GM23338 (cell line): Measurements from ENCODE around the gene RAB5IF. TPM values are rescaled to one million over a fixed set of nuclear protein-coding genes. Genes with fewer than 3 reads are reported as not detected.

Source experiments
- ATAC-seq: fragments of 200-7000 bp; cut with Tn5 transposase; 3 replicates; pipeline ENCODE4 v1.9.1; 2020
- DNase-seq: peaks from one replicate; pipeline ENCODE4 v3.0.0-alpha.2; 2015; ENCODE audit warnings: low spot score
- H2AFZ ChIP-seq: fragments of 200-600 bp; sonication (generic); 2 replicates; pipeline ENCODE4 v1.8.0; 2016; ENCODE audit warnings: antibody characterized with exemption, mild to moderate bottlenecking, moderate library complexity
- H3F3A ChIP-seq: fragments of 200-600 bp; sonication (generic); replicated peaks from 2 replicates; pipeline ENCODE4 v1.8.0; 2017; ENCODE audit warnings: antibody characterized with exemption, mixed run types, low read depth
- H3K27ac ChIP-seq: fragments of 200-600 bp; sonication (generic); 2 replicates; pipeline ENCODE4 v1.6.1; 2016; ENCODE audit warnings: low read depth
- H3K27me3 ChIP-seq: fragments of 200-600 bp; sonication (generic); 2 replicates; pipeline ENCODE4 v1.8.0; 2016; ENCODE audit warnings: mild to moderate bottlenecking, mixed run types, moderate library complexity; ENCODE audit not compliant: insufficient read depth
- H3K36me3 ChIP-seq: fragments of 200-600 bp; sonication (generic); 2 replicates; pipeline ENCODE4 v1.8.0; 2016; ENCODE audit warnings: mild to moderate bottlenecking; ENCODE audit not compliant: insufficient read depth
- H3K4me1 ChIP-seq: fragments of 200-600 bp; sonication (generic); 2 replicates; pipeline ENCODE4 v1.8.0; 2016; ENCODE audit warnings: mild to moderate bottlenecking, moderate library complexity; ENCODE audit not compliant: insufficient read depth
- H3K4me2 ChIP-seq: fragments of 200-600 bp; sonication (generic); 2 replicates; pipeline ENCODE4 v1.7.1; 2017; ENCODE audit warnings: mixed run types
- H3K4me3 ChIP-seq: fragments of 200-600 bp; sonication (generic); 2 replicates; pipeline ENCODE4 v1.6.1; 2016; ENCODE audit warnings: mixed run types
- H3K79me2 ChIP-seq: fragments of 200-600 bp; sonication (generic); replicated peaks from 2 replicates; pipeline ENCODE4 v1.8.0; 2017; ENCODE audit warnings: mild to moderate bottlenecking; ENCODE audit not compliant: insufficient read depth
- H3K9me2 ChIP-seq: fragments of 200-600 bp; sonication (generic); 2 replicates; pipeline ENCODE4 v1.8.0; 2017; ENCODE audit not compliant: insufficient read depth
- H4K20me1 ChIP-seq: fragments of 200-600 bp; sonication (generic); replicated peaks from 2 replicates; pipeline ENCODE4 v1.8.0; 2017; ENCODE audit warnings: mild to moderate bottlenecking; ENCODE audit not compliant: insufficient read depth
- H3K27ac Mint-ChIP-seq: 2 replicates; pipeline ENCODE4 v1.8.0; 2020; ENCODE audit warnings: inconsistent platforms, mild to moderate bottlenecking, moderate library complexity, mixed read lengths
- H3K27me3 Mint-ChIP-seq: 3 replicates; pipeline ENCODE4 v1.8.0; 2022; ENCODE audit warnings: low read depth, mild to moderate bottlenecking, moderate library complexity, mixed read lengths, inconsistent platforms; ENCODE audit not compliant: insufficient read depth, poor library complexity
- H3K36me3 Mint-ChIP-seq: 3 replicates; pipeline ENCODE4 v1.8.0; 2021; ENCODE audit warnings: low read depth, mild to moderate bottlenecking, inconsistent platforms, moderate library complexity, mixed read lengths
- H3K4me1 Mint-ChIP-seq: 3 replicates; pipeline ENCODE4 v1.8.0; 2020; ENCODE audit warnings: mild to moderate bottlenecking, inconsistent platforms, mixed read lengths
- H3K4me3 Mint-ChIP-seq: 3 replicates; pipeline ENCODE4 v1.8.0; 2021; ENCODE audit warnings: moderate library complexity, mild to moderate bottlenecking, inconsistent platforms, mixed read lengths
- H3K9me3 Mint-ChIP-seq: 3 replicates; pipeline ENCODE4 v1.8.0; 2020; ENCODE audit warnings: moderate library complexity, mild to moderate bottlenecking, inconsistent platforms, mixed read lengths
- CREB1 ChIP-seq: fragments of 250-450 bp; sonication (Bioruptor Pico); IDR thresholded peaks from 2 replicates; pipeline ENCODE4 v1.5.0; 2020; ENCODE audit warnings: low read depth, mild to moderate bottlenecking, moderate library complexity
- JUNB ChIP-seq: IDR thresholded peaks from one replicate; pipeline ENCODE4 v1.6.1; 2016; ENCODE audit warnings: antibody characterized with exemption; ENCODE audit not compliant: unreplicated experiment
- NANOG ChIP-seq: IDR thresholded peaks from 2 replicates; pipeline ENCODE4 v1.6.1; 2016; ENCODE audit warnings: antibody characterized with exemption, borderline replicate concordance
- POLR2AphosphoS5 ChIP-seq: IDR thresholded peaks from 2 replicates; pipeline ENCODE4 v1.6.1; 2016; ENCODE audit warnings: antibody characterized with exemption, low read depth
- REST ChIP-seq: IDR thresholded peaks from one replicate; pipeline ENCODE4 v1.6.1; 2018; ENCODE audit warnings: antibody characterized with exemption; ENCODE audit not compliant: unreplicated experiment
- STAT1 ChIP-seq: IDR thresholded peaks from one replicate; pipeline ENCODE4 v1.6.1; 2016; ENCODE audit warnings: antibody characterized with exemption; ENCODE audit not compliant: unreplicated experiment
- ZNF331 ChIP-seq: fragments of 250-450 bp; sonication (Bioruptor Pico); IDR thresholded peaks from 2 replicates; pipeline ENCODE4 v1.5.0; 2020; ENCODE audit warnings: low read depth, mild to moderate bottlenecking, moderate library complexity
- polyA plus RNA-seq: library from polyadenylated mRNA; unstranded; fragments of >200 nt; fragmentation: Nextera tagmentation; extraction: Ambion mirVana; gene quantifications from 2 replicates; pipeline ENCODE4 v1.2.1, GENCODE V29; 2016
- total RNA-seq: library from RNA; depleted of rRNA; stranded (reverse); fragments of >200 nt; shearing (Covaris generic); gene quantifications from 2 replicates; pipeline ENCODE4 v1.2.3, GENCODE V29; 2014
- TF ChIP-seq, protein P1 (sequence below): fragments of 250-450 bp; sonication (Bioruptor Pico); IDR thresholded peaks from 2 replicates; pipeline ENCODE4 v1.5.0; 2020; ENCODE audit warnings: mild to moderate bottlenecking, moderate library complexity

The RAB5IF gene
- total and polyA plus RNA-seq, 2 experiments from 2014 or later: 123 to 138 TPM

GRCh38 chr20:36620917-36621316, 15.3 kb downstream of the RAB5IF start (continued):
- TF ChIP-seq, protein P1, sequence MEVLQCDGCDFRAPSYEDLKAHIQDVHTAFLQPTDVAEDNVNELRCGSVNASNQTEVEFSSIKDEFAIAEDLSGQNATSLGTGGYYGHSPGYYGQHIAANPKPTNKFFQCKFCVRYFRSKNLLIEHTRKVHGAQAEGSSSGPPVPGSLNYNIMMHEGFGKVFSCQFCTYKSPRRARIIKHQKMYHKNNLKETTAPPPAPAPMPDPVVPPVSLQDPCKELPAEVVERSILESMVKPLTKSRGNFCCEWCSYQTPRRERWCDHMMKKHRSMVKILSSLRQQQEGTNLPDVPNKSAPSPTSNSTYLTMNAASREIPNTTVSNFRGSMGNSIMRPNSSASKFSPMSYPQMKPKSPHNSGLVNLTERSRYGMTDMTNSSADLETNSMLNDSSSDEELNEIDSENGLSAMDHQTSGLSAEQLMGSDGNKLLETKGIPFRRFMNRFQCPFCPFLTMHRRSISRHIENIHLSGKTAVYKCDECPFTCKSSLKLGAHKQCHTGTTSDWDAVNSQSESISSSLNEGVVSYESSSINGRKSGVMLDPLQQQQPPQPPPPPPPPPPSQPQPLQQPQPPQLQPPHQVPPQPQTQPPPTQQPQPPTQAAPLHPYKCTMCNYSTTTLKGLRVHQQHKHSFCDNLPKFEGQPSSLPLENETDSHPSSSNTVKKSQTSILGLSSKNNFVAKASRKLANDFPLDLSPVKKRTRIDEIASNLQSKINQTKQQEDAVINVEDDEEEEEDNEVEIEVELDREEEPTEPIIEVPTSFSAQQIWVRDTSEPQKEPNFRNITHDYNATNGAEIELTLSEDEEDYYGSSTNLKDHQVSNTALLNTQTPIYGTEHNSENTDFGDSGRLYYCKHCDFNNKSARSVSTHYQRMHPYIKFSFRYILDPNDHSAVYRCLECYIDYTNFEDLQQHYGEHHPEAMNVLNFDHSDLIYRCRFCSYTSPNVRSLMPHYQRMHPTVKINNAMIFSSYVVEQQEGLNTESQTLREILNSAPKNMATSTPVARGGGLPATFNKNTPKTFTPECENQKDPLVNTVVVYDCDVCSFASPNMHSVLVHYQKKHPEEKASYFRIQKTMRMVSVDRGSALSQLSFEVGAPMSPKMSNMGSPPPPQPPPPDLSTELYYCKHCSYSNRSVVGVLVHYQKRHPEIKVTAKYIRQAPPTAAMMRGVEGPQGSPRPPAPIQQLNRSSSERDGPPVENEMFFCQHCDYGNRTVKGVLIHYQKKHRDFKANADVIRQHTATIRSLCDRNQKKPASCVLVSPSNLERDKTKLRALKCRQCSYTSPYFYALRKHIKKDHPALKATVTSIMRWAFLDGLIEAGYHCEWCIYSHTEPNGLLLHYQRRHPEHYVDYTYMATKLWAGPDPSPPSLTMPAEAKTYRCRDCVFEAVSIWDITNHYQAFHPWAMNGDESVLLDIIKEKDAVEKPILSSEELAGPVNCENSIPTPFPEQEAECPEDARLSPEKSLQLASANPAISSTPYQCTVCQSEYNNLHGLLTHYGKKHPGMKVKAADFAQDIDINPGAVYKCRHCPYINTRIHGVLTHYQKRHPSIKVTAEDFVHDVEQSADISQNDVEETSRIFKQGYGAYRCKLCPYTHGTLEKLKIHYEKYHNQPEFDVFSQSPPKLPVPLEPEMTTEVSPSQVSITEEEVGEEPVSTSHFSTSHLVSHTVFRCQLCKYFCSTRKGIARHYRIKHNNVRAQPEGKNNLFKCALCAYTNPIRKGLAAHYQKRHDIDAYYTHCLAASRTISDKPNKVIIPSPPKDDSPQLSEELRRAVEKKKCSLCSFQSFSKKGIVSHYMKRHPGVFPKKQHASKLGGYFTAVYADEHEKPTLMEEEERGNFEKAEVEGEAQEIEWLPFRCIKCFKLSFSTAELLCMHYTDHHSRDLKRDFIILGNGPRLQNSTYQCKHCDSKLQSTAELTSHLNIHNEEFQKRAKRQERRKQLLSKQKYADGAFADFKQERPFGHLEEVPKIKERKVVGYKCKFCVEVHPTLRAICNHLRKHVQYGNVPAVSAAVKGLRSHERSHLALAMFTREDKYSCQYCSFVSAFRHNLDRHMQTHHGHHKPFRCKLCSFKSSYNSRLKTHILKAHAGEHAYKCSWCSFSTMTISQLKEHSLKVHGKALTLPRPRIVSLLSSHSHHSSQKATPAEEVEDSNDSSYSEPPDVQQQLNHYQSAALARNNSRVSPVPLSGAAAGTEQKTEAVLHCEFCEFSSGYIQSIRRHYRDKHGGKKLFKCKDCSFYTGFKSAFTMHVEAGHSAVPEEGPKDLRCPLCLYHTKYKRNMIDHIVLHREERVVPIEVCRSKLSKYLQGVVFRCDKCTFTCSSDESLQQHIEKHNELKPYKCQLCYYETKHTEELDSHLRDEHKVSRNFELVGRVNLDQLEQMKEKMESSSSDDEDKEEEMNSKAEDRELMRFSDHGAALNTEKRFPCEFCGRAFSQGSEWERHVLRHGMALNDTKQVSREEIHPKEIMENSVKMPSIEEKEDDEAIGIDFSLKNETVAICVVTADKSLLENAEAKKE (CRISPR knock-in tag): no peak
- TF ChIP-seq CREB1 (CRISPR knock-in tag): no peak
- TF ChIP-seq POLR2AphosphoS5: no peak
- no peak for TF ChIP-seq REST

DNA sequence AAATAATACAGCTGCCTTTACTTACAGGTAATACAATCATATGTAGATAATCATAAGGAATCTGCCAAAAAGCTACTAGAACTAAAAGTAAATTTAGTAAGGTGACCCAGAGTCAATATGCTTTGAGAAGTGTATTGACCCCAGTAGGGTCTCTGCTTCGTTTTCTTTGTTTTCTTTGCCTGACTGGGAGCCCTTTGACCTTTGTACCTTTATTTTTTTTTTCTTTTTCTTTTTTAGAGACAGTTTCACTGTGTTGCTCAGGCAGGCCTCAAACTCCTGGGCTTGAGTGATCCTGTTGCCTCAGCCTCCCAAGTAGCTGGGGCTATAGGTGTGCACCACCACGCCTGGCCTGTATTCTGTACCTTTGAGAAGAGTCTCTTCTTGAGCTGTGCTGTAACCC, 17.9 kb downstream of the RAB5IF start:
- H3K9me3 Mint-ChIP-seq: no peaks in the 10 kb centered on the region
- Histone ChIP-seq H3K36me3 (no peaks in the 10 kb centered on the region), H3F3A (no peaks in the 10 kb centered on the region), H3K79me2 (no peaks in the 10 kb centered on the region), H3K4me2 (no peak overlapping the region), H3K27ac (no peak overlapping the region), H3K4me3 (no peak overlapping the region), H3K9me2 (no peaks in the 10 kb centered on the region; the same call in 1 of the 2 replicates), H4K20me1 (no peaks in the 10 kb centered on the region), H3K4me1 (no peaks in the 10 kb centered on the region; the same call in 1 of the 2 replicates), H3K27me3 (no peaks in the 10 kb centered on the region), H2AFZ (peak overlapping the region; percentile 89)
- H3K4me3 Mint-ChIP-seq: no peak overlapping the region
- H3K4me1 Mint-ChIP-seq: peaks cover 6% of the 10 kb centered on the region
- no peak overlapping the region for H3K27ac Mint-ChIP-seq
- no peak for DNase-seq
- H3K27me3 Mint-ChIP-seq: no peaks in the 10 kb centered on the region
- no peak for ATAC-seq
- H3K36me3 Mint-ChIP-seq: no peaks in the 10 kb centered on the region
- TF ChIP-seq STAT1 (no peak), JUNB (no peak), NANOG (no peak), ZNF331 (CRISPR knock-in tag) (no peak), CREB1 (CRISPR knock-in tag) (no peak), POLR2AphosphoS5 (no peak)
